ENCODE results near the gene SLFN14.
"Not testable (repeated sequence)": the region's sequence is repeated elsewhere in the genome, so short reads cannot be mapped to it uniquely, and the experiment has no call there.

SLFN14 gene

GRCh38 chr17:35519906-35520442 lies 40.6 kb downstream of the SLFN14 start:
- no peak for DNase-seq

DNA sequence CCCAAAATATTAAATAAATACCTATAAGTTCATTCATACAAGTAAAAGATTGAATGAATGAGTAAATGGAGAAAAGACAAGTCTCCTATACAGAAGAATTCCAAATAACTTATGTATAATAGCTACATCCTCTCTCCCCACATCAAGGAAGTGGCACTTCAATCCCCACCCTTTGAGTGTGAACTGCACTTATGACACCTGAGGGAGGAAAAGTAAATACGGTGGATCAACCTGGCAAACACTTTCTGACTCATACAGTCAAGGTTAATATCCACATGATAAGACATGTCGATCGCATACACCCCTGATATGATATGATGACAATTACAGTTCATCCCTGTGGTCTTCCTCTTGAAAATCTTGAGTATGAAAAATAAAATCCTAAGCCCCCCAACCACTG lies 41.2 kb downstream of the SLFN14 start:
- no peak for DNase-seq

- DNase-seq = not testable (repeated sequence)
Observed at GRCh38 chr17:35518431-35518830, 42.2 kb downstream of the SLFN14 start.

GRCh38 chr17:35515027-35515426 lies 45.6 kb downstream of the SLFN14 start:
- DNase-seq = no peak

- no peak for DNase-seq
Observed at GRCh38 chr17:35514564-35514963, 46.1 kb downstream of the SLFN14 start.

Measured in fibroblast of skin of back (primary cell).